Suprapubic skin (tissue), 4 donors: ENCODE measurements around the gene EHBP1L1. TPM values are rescaled to one million over a fixed set of nuclear protein-coding genes. Genes with fewer than 3 reads are reported as not detected.

Source experiments
- DNase-seq, 2 donors: peaks; one replicate each; pipeline ENCODE4 v3.0.0-alpha.2; 2019; ENCODE audit warnings: low spot score in 2 of 2
- H3K27ac ChIP-seq: fragments of 200-600 bp; sonication (generic); one replicate; pipeline ENCODE4 v1.5.1; 2019
- H3K27me3 ChIP-seq: fragments of 200-600 bp; sonication (generic); one replicate; pipeline ENCODE4 v1.5.1; 2019
- H3K36me3 ChIP-seq: fragments of 200-600 bp; sonication (generic); one replicate; pipeline ENCODE4 v1.5.1; 2019
- H3K4me1 ChIP-seq: fragments of 200-600 bp; sonication (generic); one replicate; pipeline ENCODE4 v1.5.1; 2019
- H3K4me3 ChIP-seq: fragments of 200-600 bp; sonication (generic); one replicate; pipeline ENCODE4 v1.5.1; 2019; ENCODE audit warnings: mild to moderate bottlenecking
- H3K9me3 ChIP-seq: fragments of 200-600 bp; sonication (generic); one replicate; pipeline ENCODE4 v1.5.1; 2019
- CTCF ChIP-seq, 2 donors: fragments of 200-600 bp in 1 of 2; fragments of 450-650 bp in 1 of 2; sonication (generic) in 1 of 2; IDR thresholded peaks; one replicate each; pipeline ENCODE4 v1.5.1; 2016 to 2019; ENCODE audit warnings: antibody characterized with exemption in 2 of 2, mild to moderate bottlenecking in 1 of 2, moderate library complexity in 1 of 2
- EP300 ChIP-seq: sonication (generic); formaldehyde crosslinking; IDR thresholded peaks from one replicate; pipeline ENCODE4 v1.6.1; 2017; ENCODE audit warnings: antibody characterized with exemption
- POLR2A ChIP-seq, 2 donors: fragments of 450-650 bp; IDR thresholded peaks; one replicate each; pipeline ENCODE4 v1.6.1; 2017; ENCODE audit warnings: antibody characterized with exemption in 2 of 2, mild to moderate bottlenecking in 2 of 2, moderate library complexity in 2 of 2
- POLR2AphosphoS5 ChIP-seq, 3 donors: sonication (generic); formaldehyde crosslinking; IDR thresholded peaks; one replicate each; pipeline ENCODE4 v1.6.1; 2017; ENCODE audit warnings: antibody characterized with exemption in 3 of 3
- WGBS: methylation state at CpG from one replicate; pipeline ENCODE4 v1.1.5; 2018; 5-methylcytosine and 5-hydroxymethylcytosine counted together
- total RNA-seq, 4 donors: library from RNA; depleted of rRNA; stranded (reverse); fragments of >200 nt; gene quantifications; one replicate each; pipeline ENCODE4 v1.1.0, GENCODE V29; 2016

The EHBP1L1 gene
- total RNA-seq, 4 donors from 2014 or later, result 40.3 to 150 (median 56.2) TPM

DNA sequence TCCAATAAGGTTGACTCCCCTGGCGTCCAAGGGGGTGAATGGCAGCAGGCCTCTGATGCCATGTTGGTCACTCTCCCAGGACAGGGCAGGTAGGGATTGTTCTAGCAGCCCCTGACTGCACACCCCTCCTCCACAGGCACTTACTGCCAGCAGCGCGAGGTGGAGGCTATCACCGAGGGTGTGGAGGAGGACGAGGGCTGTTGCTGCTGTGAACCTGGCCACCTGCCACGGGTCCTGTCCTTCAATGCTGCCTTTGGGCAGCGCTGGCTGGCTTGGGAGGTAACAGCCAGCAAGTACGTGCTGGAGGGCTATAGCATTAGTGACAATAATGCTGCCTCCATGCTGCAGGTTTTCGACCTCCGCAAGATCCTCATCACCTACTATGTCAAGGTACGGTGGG is 54.4 kb downstream of the EHBP1L1 start:
- Histone ChIP-seq H3K4me1 (no peaks in the 10 kb centered on the region), H3K36me3 (peaks cover 91% of the 10 kb centered on the region), H3K27me3 (no peaks in the 10 kb centered on the region), H3K4me3 (no peak overlapping the region), H3K9me3 (no peaks in the 10 kb centered on the region), H3K27ac (no peak overlapping the region)
- no peak for TF ChIP-seq POLR2AphosphoS5 (IDR thresholded peaks at IDR 0.05)
- no peak for TF ChIP-seq POLR2A (IDR thresholded peaks at IDR 0.05)
- no peak for DNase-seq
- 93% methylated on average over 10 of the region's 11 CpGs for WGBS

DNA sequence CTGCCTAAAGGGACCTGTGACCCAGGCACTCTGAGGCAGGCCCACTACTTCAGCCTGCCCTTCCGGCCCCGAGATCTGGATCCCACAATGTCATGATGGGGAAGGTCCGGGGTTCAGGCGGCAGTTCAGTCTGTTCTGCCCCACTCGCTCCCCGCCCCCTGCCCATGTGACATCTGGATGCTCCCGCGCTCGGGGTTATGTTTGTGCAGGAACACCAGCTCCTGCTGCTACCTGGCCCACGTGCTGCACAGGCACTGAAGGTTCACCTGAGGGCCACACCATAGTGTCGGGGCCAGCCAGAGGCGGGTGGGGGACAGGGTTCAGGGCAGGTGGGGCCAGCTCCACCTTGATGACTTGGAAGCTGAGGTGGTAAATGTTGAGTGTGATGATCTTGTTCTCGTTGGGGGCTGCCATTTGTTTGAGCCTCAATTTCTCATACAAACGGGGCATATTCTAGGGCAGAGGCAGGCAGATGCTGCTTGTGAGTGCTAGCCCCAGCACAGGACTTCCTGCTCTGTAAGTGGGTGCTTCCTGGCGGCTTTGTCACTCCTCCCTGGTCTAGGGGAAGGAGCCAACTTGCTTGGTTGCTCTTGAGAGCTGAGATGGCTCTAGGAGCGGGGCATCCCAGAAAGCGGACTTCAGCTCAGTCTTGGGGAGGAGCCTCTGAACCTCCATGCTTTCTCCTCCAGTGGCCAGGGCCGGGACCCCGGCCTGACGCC is 57.7 kb downstream of the EHBP1L1 start:
- DNase-seq, result no peak
- WGBS, result 88% methylated on average over 15 of the region's 20 CpGs
- H3K4me3 ChIP-seq, result no peak overlapping the region
- no peak overlapping the region for H3K27ac ChIP-seq
- TF ChIP-seq POLR2AphosphoS5 (IDR thresholded peaks at IDR 0.05), result no peak
- no peak for TF ChIP-seq CTCF (IDR thresholded peaks at IDR 0.05)
- no peak for TF ChIP-seq POLR2A (IDR thresholded peaks at IDR 0.05)
- no peak for TF ChIP-seq EP300
- H3K9me3 ChIP-seq, result no peaks in the 10 kb centered on the region
- H3K36me3 ChIP-seq, result peaks cover 78% of the 10 kb centered on the region
- H3K4me1 ChIP-seq, result peaks cover 17% of the 10 kb centered on the region
- H3K27me3 ChIP-seq, result no peaks in the 10 kb centered on the region

DNA sequence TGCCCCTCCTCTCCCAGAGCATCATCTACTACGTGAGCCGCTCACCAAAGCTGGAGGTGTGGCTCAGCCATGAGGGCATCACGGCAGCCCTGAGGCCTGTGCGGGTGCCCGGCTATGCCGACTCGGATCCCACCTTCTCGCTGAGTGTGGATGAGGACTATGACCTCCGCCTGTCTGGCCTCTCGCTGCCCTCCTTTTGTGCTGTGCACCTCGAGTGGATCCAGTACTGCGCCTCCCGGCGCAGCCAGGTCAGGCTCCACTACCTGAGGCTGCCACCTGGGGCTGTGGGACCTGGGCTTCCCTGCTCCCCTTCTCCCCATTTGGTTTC is 58.2 kb downstream of the EHBP1L1 start:
- H3K27ac ChIP-seq, result no peak overlapping the region
- H3K4me3 ChIP-seq, result no peak overlapping the region
- TF ChIP-seq EP300 (no peak), POLR2AphosphoS5 (IDR thresholded peaks at IDR 0.05) (no peak), CTCF (IDR thresholded peaks at IDR 0.05) (no peak), POLR2A (IDR thresholded peaks at IDR 0.05) (no peak)
- H3K9me3 ChIP-seq, result no peaks in the 10 kb centered on the region
- DNase-seq, result no peak
- H3K4me1 ChIP-seq, result peaks cover 22% of the 10 kb centered on the region
- H3K36me3 ChIP-seq, result peaks cover 72% of the 10 kb centered on the region
- no peaks in the 10 kb centered on the region for H3K27me3 ChIP-seq
- WGBS, result 92% methylated on average over 14 of the region's 14 CpGs

GRCh38 chr11:65634440-65634839 is 58.6 kb downstream of the EHBP1L1 start:
- Histone ChIP-seq H3K4me3 (no peak overlapping the region), H3K9me3 (no peaks in the 10 kb centered on the region), H3K36me3 (peaks cover 69% of the 10 kb centered on the region), H3K4me1 (peaks cover 26% of the 10 kb centered on the region), H3K27me3 (no peaks in the 10 kb centered on the region), H3K27ac (no peak overlapping the region)
- TF ChIP-seq EP300 (no peak), CTCF (IDR thresholded peaks at IDR 0.05) (no peak), POLR2AphosphoS5 (IDR thresholded peaks at IDR 0.05) (no peak), POLR2A (IDR thresholded peaks at IDR 0.05) (no peak)
- DNase-seq, result no peak
- WGBS, result 83% methylated on average over 1 of the region's 11 CpGs

DNA sequence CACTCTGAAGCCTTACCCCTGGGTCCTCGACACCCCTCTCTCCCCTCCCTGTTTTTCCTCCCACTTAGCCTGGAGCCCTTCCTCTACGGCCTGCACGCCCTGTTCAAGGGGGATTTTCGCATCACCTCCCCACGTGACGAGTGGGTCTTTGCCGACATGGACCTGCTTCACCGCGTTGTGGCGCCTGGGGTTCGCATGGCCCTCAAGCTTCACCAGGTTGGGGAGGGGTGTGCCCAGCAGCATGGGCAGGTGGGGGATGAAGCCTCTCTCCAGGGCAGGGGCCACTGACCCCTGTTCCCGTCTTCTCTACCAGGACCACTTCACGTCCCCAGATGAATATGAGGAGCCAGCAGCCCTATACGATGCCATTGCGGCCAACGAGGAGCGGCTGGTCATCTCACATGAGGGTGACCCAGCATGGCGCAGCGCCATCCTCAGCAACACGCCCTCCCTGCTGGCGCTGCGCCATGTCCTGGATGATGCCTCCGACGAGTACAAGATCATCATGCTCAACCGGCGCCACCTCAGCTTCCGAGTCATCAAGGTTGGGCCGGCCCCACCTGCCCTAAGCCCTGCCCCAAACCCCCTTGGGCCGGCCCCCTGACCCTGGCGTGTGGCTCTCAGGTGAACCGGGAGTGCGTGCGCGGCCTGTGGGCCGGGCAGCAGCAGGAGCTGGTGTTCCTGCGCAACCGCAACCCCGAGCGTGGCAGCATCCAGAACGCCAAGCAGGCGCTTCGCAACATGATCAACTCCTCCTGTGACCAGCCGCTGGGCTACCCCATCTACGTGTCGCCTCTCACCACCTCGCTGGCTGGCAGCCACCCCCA is 59.3 kb downstream of the EHBP1L1 start:
- no peak for DNase-seq
- Histone ChIP-seq H3K9me3 (no peaks in the 10 kb centered on the region), H3K4me1 (peaks cover 32% of the 10 kb centered on the region), H3K4me3 (no peak overlapping the region), H3K27ac (no peak overlapping the region), H3K27me3 (no peaks in the 10 kb centered on the region), H3K36me3 (peaks cover 62% of the 10 kb centered on the region)
- TF ChIP-seq EP300 (no peak), POLR2AphosphoS5 (IDR thresholded peaks at IDR 0.05) (no peak), POLR2A (IDR thresholded peaks at IDR 0.05) (no peak), CTCF (IDR thresholded peaks at IDR 0.05) (no peak)
- 92% methylated on average over 23 of the region's 46 CpGs for WGBS
